Stimulated activated CD4-positive, alpha-beta T cell treated with anti-CD3 and anti-CD28 coated beads, TNF-alpha, amount 100 ng/mL, for 48 hours (primary cell): Measurements from ENCODE around the gene AUH.
"Not testable (repeated sequence)": the region's sequence is repeated elsewhere in the genome, so short reads cannot be mapped to it uniquely, and the experiment has no call there.

ENCODE experiments used
- DNase-seq, 3 donors: peaks; one replicate each; pipeline ENCODE4 v3.0.0-alpha.2; 2020; ENCODE audit warnings: low read depth in 3 of 3

The AUH gene

DNA sequence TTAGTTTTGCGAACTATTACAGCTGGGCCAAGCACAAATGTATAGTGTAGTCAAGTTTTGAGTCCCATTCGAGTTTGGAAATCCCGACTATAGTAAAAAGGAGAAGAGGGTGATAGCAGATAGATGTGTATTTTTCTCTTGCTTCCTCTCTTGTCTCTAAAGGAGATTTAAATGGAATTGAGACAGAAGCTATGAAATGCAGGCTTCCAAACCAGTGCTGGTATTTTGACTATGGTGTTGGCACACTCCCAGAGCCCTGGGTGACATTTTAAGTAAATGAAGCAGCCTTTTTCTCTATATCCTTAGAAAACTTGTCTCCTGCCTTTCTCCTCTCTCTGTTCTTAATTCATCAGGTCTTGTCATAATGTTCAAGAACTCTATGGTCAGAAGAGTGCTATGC is 17.7 kb upstream of the AUH start:
- no peak for DNase-seq

DNA sequence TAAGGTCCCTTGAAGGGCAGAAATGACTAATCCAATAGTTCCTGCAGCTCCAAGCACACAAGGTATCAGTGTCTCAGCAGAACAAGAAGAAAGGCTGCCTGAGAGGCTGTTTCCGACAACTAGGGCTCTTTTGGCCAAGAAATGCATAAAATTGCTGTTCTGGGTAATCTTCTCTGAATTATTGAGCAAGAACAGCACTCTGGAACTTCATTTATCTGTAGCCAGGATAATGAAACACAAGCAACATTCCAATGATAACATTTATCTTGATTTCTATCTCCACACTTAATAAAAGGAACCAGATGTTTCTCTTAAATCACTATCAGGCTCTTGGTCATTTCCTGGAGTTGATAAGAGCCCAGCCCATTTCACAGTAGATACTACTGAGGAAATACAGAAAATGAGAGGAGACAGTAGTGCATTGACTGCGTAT is 17.0 kb upstream of the AUH start:
- no peak for DNase-seq

- not testable (repeated sequence) for DNase-seq
Observed at GRCh38 chr9:91378054-91378453, 16.3 kb upstream of the AUH start.

- no peak for DNase-seq
Observed at GRCh38 chr9:91376239-91376638, 14.5 kb upstream of the AUH start.

DNA sequence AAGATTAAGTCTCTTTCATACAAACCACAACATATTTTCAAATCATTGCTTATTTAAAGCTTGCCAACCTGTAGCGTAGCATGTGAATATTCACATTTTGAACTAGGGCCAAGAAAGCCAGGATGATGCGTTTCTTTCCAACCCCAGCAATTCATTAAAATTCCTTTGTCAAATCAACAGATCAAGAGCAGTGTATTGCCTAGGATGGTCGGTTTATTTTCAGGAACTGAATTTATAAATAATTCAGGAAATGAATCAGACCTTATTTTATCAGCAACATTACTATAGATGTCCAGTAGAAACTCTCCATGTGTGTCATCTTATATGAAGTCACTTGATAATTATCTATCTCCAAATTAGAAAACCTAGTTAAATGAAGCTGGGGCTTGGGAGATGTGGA is 13.2 kb upstream of the AUH start:
- DNase-seq, result no peak

GRCh38 chr9:91371894-91372293 is 10.2 kb upstream of the AUH start:
- DNase-seq, result no peak

DNA sequence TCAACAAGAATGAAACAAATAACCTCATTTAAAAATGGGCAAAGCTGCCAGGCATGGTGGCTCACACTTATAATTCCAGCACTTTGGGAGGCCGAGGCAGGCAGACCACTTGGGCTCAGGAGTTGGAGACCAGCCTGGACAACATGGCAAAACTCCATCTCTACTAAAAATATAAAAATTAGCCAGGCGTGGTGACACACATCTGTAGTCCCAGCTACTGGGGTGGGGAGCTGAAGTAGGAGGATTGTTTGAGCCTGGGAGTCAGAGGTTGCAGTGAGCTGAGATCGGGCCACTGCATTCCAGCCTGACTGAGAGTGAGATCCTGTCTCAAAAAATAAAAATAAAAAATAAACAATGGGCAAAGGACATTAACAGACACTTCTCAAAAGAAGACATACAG is 8.3 kb upstream of the AUH start:
- DNase-seq, result not testable (repeated sequence)

DNA sequence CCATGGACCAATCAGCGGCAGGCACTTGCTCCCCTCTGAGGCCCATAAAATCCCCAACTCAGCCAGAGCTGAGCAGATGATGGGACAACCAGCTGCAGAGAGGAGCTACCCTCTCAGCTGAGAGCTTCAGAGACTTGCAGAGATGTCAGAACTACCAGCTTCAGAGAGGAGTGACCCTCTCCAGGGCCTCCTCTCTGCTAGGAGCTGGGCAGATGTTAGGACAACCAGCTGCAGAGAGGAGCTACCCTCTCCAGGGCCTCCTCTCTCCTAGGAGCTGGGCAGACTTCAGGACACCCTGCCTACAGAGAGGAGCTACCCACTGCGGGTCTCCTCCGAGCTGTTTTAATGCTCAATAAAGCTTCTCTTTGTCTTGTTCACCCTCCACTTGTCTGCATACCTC is 3.0 kb upstream of the AUH start:
- DNase-seq, result no peak

GRCh38 chr9:91364005-91364404 is 2.3 kb upstream of the AUH start:
- DNase-seq, result no peak

GRCh38 chr9:91362051-91362611 is 413 bp upstream of the AUH start:
- no peak for DNase-seq

- no peak for DNase-seq
Observed at GRCh38 chr9:91360551-91361290, 997 bp downstream of the AUH start.

- DNase-seq, result no peak
Observed at GRCh38 chr9:91359734-91360470, 1.8 kb downstream of the AUH start.

DNA sequence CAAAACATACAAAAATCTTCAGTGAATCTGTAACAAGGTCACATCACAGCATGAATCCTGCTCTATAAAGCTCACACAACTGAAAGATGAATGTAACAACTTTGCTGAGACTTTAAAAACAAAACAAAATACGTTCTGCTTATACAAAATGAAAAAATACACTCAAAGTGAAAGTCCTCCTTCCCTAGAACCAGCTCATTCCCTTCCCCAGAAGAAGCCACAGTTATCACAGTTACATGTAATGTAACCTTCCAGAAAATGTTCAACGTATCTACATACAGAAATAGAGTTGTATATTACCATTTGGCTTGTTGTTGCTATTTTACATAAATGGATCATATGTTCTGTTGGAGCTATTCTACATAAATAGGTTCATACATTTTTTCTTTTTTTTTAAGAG is 2.6 kb downstream of the AUH start:
- DNase-seq, result no peak

GRCh38 chr9:91354881-91355280 is 6.8 kb downstream of the AUH start:
- DNase-seq, result no peak

GRCh38 chr9:91349115-91349555 is 12.6 kb downstream of the AUH start:
- no peak for DNase-seq

DNA sequence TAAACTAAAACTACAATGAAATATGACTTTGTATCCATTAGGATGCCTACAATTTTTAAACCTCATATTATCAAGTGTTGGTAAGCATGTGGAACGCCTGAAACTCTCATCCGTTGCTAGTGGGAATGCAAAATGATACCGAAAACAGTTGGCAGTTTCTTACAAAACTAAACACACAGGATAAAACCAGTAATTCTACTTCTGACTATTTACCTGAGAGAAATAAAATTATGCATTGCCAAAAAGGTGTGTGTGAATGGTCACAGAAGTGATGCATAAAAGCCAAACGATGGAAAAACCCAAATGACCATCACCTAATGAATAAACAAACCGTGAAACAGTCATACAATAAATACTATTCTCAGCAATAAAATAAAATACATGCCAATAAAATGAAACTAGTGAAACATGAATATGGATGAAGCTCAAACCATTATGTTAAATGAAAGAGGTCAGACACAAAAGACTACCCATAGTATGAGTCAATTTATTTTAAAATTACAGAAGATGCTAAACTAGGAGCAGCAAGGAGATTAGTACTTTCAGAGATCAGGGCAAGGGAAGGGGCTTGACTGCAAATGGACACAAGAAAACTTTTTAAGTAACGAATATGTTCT is 13.4 kb downstream of the AUH start:
- DNase-seq, result no peak

DNA sequence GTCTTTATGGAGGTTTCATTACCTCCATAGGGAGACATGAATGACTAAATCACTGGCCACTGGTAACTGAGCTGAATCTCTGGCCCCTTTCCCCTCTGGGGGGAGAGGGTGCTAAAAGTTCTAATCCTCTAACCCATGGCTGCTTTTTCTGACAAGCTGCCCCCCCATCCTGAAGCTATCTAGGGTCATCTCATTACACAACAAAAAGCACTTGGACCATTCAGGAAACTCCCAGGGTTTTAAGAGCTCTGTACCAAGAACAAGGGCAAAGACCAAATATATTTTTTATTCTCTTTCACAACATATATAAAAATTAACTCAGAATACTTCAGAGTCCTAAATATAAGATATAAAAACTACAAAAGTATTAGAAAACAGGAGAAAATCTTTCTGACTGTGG is 14.3 kb downstream of the AUH start:
- DNase-seq, result no peak

- DNase-seq, result no peak
Observed at GRCh38 chr9:91346644-91347043, 15.1 kb downstream of the AUH start.

GRCh38 chr9:91345978-91346377 is 15.7 kb downstream of the AUH start:
- DNase-seq, result no peak

DNA sequence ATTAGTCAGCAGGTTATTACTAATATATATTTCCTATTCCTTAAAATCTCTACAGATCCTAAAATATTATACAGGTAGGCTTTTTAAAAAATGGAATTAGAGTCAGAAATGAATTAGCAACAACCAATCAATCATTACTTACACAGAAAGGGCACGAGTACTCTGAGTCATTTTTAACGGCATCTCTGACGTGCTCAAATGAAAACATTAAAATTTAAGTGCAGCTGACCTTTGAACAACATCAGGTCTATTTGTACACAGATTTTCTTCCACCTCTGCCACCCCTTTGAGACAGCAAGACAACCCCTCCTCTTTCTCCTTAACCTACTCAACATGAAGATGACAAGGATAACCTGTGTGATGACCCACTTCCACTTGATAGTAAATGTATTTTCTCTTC is 19.1 kb downstream of the AUH start:
- no peak for DNase-seq

DNA sequence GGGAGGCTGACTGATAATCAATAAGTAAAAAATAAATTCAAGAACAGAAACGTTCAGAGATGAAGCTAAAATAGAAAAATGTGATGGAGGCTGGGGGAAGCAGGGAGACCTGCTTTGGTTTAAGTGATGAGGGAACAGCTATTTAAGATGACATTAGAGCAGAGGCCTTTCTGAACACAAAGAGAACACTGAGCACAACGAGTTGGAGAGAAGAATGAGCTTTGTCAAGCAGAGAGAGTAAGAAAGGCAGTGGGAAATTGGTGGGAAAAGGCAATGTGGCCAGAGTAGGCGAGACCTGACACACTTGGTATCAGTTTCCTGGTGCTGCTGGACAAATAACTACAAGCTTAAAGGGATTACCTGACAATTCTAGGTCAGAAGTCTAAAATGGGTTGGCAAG is 20.0 kb downstream of the AUH start:
- no peak for DNase-seq

- no peak for DNase-seq
Observed at GRCh38 chr9:91341258-91341746, 20.4 kb downstream of the AUH start.
